NOMO-1 (cell line): ENCODE measurements around the gene MXRA8.
"Not testable (repeated sequence)": the region's sequence is repeated elsewhere in the genome, so short reads cannot be mapped to it uniquely, and the experiment has no call there.

Source experiments
- DNase-seq, 2 experiments: peaks; one replicate each; lab custom pipeline; 2025; ENCODE audit not compliant: unreplicated experiment in 2 of 2; lab: John Stamatoyannopoulos, UW

MXRA8 gene

GRCh38 chr1:1324524-1325287 is 33.6 kb downstream of the MXRA8 start, which contains the start of the genes CPTP and INTS11:
TSS of gene CPTP (plus strand) at chr1:1324802. CDS start at chr1:1326911, 2,109 bp downstream.
TSS of gene INTS11 (minus strand) at chr1:1324660. CDS start at chr1:1324608, 52 bp downstream.
- DNase-seq, result peak; percentile 84 to 93

- DNase-seq, result no peak
Measured at GRCh38 chr1:1324084-1324523, 34.3 kb downstream of the MXRA8 start.

GRCh38 chr1:1322952-1323351 is 35.4 kb downstream of the MXRA8 start:
- DNase-seq, result no peak

- DNase-seq, result no peak
Measured at GRCh38 chr1:1322418-1322817, 35.9 kb downstream of the MXRA8 start.

- DNase-seq, result no peak
Measured at GRCh38 chr1:1321477-1321876, 36.9 kb downstream of the MXRA8 start.

GRCh38 chr1:1320666-1321448 is 37.5 kb downstream of the MXRA8 start:
- no peak for DNase-seq

GRCh38 chr1:1319646-1319941 is 38.8 kb downstream of the MXRA8 start:
- DNase-seq, result no peak

- DNase-seq, result no peak
Measured at GRCh38 chr1:1318777-1319645, 39.3 kb downstream of the MXRA8 start.

- no peak for DNase-seq
Measured at GRCh38 chr1:1318131-1318652, 40.2 kb downstream of the MXRA8 start.

GRCh38 chr1:1317420-1317819 is 40.9 kb downstream of the MXRA8 start:
- DNase-seq, result no peak

- DNase-seq, result not testable (repeated sequence)
Measured at GRCh38 chr1:1316199-1316598, 42.2 kb downstream of the MXRA8 start.

GRCh38 chr1:1315435-1315954 is 42.9 kb downstream of the MXRA8 start:
- no peak for DNase-seq

- DNase-seq, result no peak
Measured at GRCh38 chr1:1314678-1315335, 43.5 kb downstream of the MXRA8 start.

- no peak for DNase-seq
Measured at GRCh38 chr1:1314237-1314586, 44.1 kb downstream of the MXRA8 start.

- no peak for DNase-seq
Measured at GRCh38 chr1:1313500-1314236, 44.7 kb downstream of the MXRA8 start.

GRCh38 chr1:1312450-1313314 is 45.7 kb downstream of the MXRA8 start:
- no peak for DNase-seq

- no peak for DNase-seq
Measured at GRCh38 chr1:1311107-1312104, 46.9 kb downstream of the MXRA8 start.
